Measurements from ENCODE around the gene TMEM59L.
"Not testable (repeated sequence)": the region's sequence is repeated elsewhere in the genome, so short reads cannot be mapped to it uniquely, and the experiment has no call there.

The TMEM59L gene

DNA sequence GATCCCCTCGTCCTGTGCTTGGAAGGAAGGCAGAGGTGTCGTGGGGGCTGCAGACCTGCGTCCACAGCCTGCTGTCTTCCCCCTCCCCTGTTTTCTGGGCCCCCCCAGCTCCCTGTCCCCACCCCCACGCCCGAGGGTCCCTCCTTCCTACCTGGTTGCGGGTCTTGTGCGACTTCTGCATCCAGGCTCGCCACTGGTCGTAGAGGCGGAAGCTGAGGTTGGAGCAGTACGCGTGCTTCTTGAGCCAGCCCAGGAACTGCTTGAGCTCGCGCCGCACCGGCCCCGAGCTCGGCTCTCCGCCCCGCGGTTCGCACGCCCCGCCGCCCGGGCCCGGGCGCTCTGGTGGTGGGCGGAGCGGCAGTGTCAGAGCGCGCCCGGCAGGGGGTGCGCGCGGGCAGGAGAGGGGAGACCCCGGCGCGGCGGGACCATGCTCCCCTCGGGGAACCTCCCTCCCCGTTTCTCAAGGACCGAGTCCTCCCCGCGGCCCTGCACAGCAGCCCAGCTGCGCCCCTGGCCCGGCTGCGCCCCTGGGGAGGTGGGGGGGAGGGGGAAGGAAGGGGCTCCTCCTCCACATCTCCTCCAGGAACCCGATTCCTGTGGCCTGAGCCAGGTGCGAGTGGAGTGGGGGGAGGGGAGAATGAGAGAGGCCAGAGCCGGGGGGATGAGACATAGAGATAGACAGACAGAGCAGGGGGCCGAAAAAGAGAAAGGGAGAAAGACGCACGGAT, 18.4 kb upstream of the TMEM59L start:
- DNase-seq (ENCODE audit: low read depth in 2 of 2), result peak; percentile 66

DNA sequence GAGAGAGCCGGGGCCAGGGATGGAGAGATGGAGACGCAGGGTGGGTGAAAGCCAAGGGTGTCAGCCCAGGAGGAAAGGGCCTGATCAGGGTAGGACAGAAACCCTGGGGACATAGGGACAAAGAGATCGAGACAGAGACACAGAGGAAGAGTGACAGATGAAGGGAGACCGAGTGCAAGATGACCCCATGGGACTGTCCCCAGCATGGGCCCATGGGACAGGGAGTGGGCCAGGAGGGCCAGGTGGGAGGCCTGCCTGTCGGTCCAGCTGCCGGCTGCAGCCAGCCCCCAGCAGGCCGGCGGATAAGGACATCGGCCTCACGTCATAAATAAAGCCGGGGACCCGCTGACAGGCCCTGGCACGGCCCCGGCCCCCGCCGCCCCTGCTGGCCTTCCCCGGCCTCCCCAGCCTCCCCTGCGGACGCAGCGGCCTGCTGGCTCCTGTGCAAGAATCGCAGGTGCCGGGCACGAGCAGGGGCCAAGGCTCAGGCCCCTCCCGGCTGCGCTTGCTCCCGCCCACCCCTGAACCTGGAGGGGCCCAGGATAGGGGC, 17.8 kb upstream of the TMEM59L start:
- no peak for DNase-seq (ENCODE audit: low read depth in 2 of 2)

DNA sequence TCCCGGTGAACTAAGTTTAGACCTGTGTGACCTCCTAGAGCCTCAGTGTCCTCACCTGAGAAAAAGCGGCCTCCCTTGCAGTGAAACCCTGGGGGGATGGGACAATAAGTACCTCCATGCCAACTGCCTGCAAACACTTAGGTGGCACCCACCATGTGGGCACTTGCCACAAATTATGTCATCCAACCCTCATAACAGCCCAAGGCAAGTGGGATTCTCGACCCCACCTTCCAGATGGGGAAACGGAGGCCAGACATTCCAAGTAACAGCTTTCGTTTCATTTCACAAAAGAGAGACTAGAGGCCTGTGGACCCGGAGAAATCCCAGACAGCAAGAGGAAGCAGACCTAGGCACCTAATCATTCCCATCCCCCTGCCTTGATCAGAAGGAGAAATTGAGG, 17.2 kb upstream of the TMEM59L start:
- DNase-seq (ENCODE audit: low read depth in 2 of 2), result no peak

DNA sequence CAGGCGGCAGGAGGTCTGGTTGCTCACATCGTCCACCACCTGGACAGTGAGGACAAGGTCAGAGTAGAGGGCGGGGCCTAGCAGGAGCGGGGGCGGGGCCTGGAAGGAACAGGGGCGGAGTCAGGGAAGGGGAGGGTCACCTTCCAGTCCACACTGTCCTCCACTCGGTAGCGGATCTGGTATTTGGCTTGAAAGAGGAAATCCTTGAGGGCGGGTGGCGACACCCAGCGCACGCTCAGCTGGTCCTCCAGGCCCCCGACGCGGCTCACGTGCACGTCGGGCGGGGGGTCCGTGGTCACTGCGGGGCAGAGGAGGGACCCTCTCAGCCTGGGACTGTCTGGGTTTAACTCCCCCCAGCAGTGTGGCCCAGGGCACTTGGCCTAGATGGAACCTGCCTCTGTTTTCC, 15.9 kb upstream of the TMEM59L start:
- no peak for DNase-seq (ENCODE audit: low read depth in 2 of 2)

DNA sequence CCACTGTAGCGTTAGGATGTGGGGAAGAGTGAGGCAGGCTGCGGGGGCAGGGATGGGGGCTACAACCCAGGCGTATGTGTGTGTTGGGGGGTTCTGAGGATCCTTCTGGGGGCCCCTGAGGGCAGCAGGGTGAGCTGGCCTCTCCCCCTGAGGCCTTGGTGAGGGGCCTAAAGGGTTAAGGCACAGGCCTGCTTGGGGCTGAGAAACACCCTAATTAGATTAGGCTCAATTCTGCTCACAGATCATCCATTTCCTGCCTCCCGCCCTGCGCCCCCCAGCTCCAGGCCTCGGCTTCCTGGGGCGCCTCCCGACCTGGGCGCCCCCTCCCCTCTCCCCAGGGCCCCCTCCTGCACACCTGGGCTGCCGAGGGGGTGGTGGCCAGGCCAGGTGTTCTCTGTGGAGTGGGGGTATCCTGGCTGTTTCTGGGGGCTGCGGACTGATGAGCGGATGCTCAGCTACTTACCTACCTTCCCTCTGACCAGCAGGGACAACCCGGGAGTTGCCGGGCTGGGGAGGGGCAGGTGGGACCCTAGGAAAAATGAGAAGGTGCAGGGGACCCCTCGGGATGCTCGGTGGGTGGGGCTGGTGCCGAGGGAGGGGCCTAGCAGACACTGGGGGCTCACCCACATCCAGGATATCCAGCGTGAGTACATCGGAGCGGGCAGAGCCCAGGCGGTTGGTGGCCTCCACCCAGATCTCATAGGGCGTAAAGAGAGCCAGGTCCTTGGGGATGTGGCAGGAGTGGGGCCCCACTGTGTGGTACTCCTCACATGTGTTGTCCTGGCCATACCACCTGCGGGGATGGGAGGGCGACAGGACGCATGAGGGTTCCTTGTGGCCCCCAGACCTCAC, 14.6 kb upstream of the TMEM59L start:
- DNase-seq (ENCODE audit: low read depth in 2 of 2), result no peak

DNA sequence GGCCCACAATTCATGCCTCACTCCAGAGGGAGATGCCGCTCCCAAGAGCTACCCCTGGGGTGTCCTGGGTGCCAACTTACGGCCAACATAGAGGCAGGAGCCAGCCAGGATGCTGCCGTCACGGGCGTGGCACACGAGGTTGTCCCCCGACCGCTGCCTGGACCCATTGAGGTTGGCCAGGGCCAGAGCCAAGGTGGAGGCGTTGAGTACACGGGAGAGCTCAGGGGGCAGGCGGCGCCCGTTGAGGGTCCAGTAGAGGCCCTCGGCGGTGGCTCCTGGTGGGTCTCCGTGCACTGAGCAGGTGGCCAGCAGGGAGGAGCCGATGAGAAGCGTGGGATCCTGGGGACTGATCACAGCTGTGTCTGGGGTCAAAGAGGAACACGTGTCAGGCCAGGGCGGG, 13.2 kb upstream of the TMEM59L start:
- no peak for DNase-seq (ENCODE audit: low read depth in 2 of 2)

DNA sequence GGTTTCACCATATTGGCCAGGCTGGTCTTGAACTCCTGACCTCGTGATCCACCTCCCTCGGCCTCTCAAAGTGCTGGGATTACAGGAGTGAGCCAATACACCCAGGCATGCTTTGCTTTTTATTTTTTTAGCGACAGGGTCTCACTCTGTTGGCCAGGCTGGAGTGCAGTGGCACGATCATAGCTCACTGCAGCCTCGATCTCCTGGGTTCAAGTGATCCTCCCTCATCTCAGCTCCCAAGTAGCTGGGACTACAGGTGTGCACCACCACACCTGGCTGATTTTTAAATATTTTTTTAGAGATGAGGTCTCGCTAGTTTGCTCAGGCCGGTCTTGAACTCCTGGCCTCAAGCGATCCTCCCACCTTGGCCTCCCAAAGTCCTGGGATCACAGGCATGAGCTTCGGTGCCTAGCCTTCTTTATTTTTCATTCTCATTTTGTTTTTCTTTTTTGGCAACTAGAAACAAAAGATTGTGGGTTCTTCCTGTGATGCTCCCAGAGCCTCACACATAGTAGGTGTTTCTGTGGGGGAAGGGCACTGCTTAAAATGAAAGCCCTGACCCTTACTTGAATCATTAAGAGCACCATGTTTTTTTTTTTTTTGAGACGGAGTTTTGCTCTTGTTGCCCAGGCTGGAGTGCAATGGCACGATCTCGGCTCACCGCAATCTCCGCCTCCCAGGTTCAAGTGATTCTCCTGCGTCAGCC, 11.8 kb upstream of the TMEM59L start:
- not testable (repeated sequence) for DNase-seq (ENCODE audit: low read depth in 2 of 2)

DNA sequence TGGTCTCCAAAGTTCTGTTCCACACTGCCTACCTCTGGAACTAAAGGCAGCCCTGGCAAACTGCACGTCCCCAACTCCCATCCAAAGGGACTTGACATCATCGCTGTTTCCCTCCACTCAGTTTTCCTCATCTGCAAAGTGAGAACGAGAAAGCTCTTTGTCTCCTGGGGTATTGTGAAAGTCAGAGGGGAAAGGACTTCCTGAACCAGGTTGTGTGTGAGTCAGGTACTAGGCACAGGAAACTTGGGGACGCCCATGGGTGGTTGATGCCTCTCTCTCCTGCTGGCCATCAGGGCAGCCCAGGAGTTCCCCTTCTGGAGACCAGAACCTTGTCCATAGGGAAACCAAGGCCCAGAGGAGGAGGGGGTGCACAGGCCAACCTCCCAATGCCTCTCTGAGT, 10.8 kb upstream of the TMEM59L start:
- no peak for DNase-seq (ENCODE audit: low read depth in 2 of 2)

DNA sequence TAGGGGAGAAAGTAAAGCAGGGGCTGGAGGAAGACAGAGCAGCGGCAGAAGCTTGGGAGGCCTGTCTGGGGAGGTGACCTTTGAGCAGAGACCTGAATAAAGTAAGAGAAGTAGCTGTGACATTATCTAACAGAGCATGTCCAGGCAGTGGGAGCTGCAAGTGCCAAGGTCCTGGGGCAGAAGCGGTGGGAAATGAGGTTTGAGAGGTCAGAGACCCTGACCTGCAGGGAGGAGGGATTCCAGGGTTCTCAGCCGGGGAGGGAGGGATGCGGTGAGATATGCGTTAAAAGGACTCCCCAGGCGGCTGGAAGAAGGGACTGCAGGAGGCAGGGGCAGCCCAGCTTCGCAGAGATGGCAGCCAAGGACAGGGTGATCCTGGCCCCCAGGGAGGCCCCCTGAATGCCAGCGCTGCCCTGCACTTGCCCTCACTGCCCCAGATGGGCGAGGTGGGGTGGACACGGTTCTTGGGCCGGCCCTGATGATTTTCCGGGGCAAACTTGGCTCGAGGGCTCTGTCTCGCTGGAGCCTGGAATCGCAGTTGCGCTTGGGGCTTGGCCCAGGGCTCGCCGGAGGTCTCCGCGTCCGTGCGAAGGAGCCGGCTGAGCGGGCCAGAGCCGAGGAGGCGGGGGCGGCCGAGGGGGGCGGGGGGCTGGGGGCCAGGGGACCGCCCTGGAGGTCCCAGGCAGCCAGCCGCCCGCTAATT, 9.3 kb upstream of the TMEM59L start:
- DNase-seq (ENCODE audit: low read depth in 2 of 2), result no peak

DNA sequence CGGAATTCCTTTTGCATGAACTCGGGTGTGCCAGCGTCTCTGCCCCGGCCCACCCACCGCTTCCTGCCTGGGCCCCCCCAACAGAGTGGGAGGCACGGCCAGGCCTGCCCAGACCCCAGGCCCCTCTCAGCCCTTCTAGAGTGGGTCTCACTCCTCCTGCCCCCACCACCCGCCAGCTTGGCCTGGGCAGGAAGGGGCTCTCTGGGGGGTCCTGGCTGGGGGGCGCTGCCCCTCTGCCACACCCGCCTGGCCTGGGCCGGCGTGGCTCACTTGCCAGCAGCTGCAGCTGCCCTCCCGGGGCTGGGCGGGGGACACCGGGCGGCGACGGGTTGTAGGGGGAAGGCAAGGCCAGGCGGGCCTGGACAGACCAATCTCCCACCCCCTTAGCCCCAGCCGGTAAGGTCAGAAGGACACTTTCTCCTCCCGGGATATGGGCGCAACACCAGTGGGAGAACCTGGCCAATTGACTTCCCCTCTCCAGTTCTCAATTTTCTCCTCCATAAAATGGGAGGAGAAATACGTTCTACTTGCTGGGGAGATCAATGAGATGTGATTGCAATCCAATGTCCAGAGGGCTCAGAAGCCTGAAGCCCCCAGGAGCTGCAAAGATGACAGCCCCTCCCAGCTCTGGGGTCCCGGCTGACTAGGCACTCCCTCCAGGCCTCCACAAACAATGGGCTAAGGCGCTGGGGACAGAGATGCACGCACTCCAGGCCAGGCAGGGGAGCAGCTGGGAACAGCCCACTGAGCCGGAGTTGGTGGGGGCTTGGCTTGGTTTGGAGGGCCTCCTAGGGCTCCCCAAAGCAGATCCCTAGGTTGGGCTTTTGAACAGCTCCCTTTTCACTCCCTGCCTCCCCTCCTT, 8.5 kb upstream of the TMEM59L start:
- no peak for DNase-seq (ENCODE audit: low read depth in 2 of 2)

DNA sequence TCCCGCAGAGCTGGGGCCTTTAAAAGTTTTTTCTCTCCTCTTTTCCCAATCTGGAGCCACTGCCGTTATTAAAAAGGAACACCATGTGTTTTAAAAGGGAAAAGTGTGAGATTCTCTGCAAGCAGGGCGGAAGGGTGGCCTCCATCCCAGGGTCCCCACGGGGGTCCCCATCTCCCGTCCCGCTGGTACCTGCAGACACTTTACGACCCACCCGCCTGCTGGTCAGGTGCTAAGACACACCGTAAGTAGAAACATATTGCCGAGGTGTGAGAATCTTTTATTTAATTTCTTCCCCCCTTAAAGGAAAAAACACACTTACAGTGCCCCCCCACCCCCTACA, 7.9 kb upstream of the TMEM59L start:
- no peak for DNase-seq (ENCODE audit: low read depth in 2 of 2)

DNA sequence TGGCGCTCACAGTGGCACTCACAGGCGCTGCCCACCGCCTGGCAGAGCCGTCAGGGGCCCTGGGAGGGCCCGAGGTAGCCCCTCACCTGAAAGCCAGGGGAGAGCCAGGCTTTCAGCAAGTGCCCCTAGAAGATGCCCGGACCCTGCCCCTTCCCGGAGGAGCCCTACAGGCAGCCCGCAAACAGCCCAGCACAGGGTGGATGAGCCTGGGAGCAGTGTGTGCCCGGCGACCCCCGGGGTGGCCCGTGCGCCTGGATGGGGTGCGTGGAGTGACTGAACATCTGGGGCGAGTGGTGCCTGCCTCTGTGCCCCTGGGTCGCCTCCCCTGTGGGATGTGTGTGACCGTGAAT, 7.5 kb upstream of the TMEM59L start:
- no peak for DNase-seq (ENCODE audit: low read depth in 2 of 2)

DNA sequence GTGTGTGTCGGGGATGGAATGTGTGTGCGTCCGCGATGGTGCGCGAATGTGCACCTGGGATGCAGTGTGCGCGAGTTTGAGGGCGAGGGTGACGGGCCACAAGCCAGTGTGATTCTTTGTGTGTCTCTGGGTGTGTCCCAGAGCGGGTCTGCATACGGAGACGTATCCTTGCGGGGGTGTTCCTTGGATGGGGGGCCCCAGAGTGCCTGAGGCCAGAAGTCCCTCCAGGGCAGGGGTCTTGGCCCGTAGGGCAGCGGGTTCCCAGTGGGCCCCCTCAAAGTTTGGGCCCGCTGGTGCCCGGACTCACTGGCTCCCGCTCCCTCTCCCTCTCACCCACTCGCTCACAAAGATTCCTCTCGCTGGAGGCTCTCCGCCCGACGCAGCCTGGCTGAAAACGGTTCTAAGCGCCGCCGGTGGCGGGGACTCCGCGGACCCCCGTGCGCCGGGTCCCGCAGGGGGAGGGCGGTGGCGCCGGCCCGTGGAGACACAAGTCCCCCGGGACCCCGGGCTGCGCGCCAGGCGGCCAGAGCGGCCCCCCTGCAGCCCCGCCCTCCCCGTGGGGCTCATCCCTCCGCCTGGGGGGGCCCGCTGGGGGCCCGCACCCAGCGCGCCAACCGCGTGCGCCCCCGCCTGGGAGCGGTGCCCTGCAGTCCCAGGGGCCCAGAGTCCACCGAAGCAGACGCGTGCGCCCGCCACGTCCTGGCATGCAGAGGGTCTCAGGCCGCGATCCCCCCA, 7.0 kb upstream of the TMEM59L start:
- no peak for DNase-seq (ENCODE audit: low read depth in 2 of 2)

DNA sequence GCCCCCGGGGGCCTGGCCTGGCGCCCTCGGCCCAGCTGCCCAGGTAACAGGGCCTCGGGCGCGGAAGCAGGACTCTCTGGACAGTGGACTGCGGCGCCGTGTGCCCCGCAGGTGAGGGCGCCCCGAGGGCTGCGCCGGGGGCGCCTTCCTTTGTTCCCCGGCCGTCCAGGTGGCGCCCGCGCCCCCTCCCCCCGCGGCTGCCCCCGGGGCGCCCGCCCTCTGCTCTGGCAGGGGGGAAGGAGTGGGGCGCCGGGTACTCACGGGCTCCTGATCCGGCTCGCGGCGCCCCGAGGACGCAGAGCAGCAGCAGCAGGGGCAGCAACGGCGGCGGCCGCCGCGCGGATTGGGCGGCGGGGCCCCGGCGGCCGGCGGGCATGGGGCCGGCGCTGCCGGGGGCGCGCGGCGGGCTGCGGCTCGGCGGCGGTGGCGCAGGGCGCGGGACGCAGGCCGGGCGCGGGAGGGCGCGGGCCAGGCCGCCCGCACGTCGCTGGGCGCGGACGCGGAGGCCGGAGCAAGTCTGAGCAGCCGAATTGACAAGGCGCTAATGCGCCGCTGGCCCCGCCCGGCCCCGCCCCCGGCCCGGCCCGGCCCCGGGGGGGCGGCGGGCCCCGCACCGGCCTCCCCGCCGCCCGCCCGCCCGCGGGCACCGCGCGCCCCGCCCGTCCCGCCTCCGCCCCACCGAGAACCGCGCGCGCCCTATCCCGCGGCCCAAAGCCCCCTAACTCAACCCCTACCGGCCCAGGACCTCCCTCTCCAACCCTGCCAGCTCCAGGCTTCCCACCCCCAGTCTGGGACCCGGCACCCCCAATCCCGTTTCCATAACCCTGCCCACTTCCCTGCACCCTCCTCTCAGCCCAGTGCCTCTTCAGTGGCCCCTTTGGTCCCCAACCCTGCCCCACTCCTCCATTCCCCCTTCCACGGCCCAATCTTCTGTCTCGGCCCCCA, 6.1 kb upstream of the TMEM59L start, which contains the start of gene CRLF1:
CRLF1 (minus strand) TSS at position 519 of the 945 bp plus-strand sequence; CDS start at position 376, 143 bp downstream.
- no peak for DNase-seq (ENCODE audit: low read depth in 2 of 2)

DNA sequence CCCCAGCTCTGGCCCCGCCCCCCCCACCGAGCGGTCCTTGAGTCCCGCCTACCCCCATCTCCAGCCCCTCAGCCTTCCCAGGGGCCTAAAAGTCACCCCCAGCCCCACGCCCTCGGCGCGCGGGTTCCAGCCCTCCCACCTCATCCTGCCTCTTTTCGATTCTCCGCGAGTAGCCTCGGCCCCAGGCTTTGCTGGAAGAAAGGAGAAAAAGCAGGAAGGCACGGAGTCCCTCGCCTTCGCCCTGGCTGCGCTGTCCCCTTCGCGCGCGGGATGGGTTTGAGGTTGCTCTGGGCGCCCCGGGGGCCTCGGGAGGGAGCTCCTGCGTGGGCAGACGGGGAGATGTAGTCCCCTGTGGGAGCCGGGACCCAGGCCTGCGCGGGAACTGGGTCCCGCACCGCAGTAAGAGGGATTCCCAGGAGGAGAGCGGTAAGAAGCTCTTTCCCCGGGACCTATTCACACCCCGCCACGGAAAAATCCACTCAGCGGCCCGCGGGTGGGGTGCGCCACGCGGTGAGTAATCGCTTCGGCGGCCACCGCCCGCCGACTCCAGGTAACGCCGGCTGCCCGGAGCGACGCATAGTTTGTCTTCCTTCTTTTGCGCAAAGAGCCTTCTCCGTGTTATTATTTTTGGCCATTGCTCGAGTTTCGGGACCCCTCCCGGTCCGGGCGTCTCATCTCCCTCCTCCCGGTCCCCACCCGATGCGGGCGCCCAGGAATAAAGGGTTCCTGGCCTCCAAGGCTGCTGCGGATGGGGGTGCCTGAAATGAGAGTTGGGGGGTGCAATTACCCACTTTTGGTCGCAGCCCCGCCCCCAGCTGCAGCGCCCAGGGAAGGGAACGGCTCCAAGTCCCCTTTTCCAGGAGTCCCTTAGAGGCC, 5.2 kb upstream of the TMEM59L start:
- DNase-seq (ENCODE audit: low read depth in 2 of 2), result no peak

DNA sequence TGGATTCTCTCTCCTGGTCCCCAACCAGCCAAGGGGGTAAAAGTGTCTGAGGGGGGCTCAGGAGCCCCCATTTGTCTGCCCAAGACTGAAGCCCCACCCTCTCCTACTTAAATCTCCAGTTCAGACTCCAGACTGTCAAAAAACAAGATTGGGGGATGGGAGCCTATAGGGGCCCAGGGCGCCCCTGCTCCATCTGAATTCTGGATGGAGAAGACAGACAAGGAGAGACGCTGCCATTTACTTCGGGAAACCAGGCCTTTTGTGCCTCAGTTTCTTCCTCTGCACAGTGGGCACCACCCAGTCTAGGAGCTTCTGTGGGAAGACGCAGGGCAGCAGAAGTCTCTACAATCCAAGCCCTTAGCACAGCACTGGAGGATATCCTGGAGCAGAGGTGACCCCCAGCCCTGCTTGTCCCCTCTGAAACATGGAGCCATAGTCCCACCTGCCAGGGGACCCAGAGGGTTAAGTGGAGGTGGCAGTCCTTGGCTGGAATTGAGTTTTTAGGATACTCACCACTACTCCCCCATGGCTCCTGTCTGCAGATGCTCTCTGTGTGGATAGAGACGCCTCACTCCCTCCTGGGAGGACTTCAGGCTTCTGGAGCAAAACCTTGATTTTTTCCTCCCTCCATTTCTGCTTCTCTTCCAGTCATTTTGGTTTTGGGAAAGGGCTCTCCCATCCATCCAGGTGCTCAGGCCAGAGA, 4.4 kb upstream of the TMEM59L start:
- DNase-seq (ENCODE audit: low read depth in 2 of 2), result no peak

Data from stimulated activated CD4-positive, alpha-beta T cell treated with anti-CD3 and anti-CD28 coated beads, Interleukin-4, amount 100 ng/mL, for 48 hours (primary cell).